ENCODE data around the gene BNIP5.

BNIP5 gene, protein sequence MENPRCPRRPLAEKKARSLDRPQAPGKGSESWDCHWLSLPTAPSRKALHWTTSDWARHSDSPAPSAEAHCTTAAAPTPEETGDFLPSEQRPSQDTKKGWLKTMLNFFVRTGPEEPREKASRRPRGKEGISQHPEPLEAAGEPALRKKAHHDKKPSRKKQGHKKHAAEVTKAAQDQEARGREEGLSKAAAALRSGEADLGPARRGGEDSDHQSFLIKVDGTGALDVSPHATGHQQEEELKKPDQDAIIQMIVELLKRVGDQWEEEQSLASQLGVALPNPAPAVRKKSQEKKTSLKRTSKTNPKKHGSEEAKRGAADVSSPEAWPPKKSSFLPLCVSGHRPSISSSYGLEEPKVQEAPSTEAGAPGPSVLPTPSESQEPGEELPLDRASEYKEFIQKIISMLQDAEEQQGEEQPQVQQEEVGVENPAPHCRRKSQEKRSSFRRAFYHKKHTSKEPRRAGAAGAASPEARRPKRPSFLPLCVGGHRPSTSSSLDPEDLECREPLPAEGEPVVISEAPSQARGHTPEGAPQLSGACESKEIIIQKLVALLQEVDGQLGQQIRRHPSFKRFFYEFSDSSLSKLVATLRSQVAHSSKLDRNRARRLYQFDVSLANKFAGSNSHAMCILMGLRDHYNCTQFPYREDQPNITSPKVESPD

DNA sequence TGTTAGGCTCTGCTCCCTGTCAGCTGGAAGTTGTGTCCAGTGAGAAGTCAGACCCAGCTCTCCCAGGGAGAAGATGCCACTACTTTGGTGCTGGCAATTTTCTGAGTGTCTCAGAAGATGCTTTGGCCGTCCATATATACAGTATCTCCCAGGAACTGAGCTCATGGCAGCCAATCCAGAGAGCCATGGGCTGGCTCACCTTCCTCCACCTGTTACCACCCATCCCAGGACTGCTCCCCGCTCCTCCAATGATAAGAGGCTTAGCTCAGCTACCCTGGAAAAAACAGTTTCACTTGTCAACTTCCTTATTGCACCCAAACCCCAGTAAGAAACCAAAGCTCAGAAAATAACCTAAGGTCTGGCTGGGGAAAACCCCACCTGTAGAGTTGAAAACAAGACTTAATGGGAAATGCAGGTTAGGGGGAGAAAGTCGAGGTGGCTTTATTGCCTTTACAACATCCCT, at the start of gene BNIP5:
BNIP5 (minus strand) TSS at position 110 of the 463 bp plus-strand sequence. CDS start 6,198 bp downstream, outside the sequence.
- POLR2A ChIA-PET: interaction anchor here (0.6 kb wide), 1 partner anchor 207 kb away, joined by 7 read pairs; no protein-coding TSS in a partner anchor
- DNase-seq (ENCODE audit: extremely low spot score): peak; percentile 50
- CTCF ChIA-PET: interaction anchor here (0.7 to 17.7 kb wide), 5 partner anchors 11 to 242 kb away, joined by 3 to 323 read pairs (median 8); no protein-coding TSS in a partner anchor
- TF ChIP-seq, protein P1, sequence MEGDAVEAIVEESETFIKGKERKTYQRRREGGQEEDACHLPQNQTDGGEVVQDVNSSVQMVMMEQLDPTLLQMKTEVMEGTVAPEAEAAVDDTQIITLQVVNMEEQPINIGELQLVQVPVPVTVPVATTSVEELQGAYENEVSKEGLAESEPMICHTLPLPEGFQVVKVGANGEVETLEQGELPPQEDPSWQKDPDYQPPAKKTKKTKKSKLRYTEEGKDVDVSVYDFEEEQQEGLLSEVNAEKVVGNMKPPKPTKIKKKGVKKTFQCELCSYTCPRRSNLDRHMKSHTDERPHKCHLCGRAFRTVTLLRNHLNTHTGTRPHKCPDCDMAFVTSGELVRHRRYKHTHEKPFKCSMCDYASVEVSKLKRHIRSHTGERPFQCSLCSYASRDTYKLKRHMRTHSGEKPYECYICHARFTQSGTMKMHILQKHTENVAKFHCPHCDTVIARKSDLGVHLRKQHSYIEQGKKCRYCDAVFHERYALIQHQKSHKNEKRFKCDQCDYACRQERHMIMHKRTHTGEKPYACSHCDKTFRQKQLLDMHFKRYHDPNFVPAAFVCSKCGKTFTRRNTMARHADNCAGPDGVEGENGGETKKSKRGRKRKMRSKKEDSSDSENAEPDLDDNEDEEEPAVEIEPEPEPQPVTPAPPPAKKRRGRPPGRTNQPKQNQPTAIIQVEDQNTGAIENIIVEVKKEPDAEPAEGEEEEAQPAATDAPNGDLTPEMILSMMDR (IDR thresholded peaks at IDR 0.05; ENCODE audit: control extremely low read depth, extremely low read depth, low read depth, missing control alignments): no peak

DNA sequence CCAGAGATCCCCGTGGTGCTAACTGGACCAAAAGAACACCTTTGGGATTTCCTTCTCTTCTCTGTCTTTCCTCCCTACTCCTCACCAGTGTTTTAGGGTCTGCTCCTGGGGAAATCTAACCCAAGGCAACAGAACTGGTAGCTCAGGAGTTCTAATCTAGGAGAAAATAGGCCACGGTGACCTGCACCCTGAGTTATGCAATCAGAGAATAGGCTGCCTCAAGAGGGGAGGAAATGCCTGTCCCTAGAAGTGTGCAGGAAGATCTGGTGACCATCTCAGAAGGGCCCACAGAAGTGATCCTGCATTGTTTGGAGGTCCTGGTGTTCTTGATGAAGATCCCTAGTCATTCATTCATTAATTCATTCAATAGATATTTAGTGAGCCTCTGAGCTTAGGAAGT, 47.4 kb upstream of the BNIP5 start:
- ChIA-PET CTCF (interaction anchor here (1.0 to 1.6 kb wide), 2 partner anchors 10 to 82 kb away, joined by 3 to 5 read pairs; no protein-coding TSS in a partner anchor), POLR2A (no interaction called here)
- no peak for DNase-seq (ENCODE audit: extremely low spot score)
- TF ChIP-seq, protein P1 (IDR thresholded peaks at IDR 0.05; ENCODE audit: control extremely low read depth, extremely low read depth, low read depth, missing control alignments): no peak

DNA sequence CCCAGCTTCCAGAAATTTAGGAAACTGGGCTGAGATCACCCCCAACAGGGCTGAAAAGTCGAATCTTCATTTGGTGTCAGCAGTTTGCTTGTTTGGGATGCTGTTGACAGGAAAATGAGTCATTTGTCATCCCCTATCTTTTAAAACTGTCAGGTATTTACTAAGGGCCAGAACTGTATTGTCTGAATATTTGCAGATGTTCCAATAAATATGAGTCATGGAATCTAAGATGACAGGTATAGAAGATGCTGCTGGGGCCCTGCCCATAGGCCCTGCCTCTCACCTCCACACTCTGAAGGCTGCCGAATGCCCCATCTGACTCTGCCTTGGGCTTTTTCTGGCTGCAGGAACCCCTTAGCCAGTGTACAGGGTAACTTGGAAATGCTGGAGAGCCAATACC, 46.9 kb upstream of the BNIP5 start:
- CTCF ChIA-PET: interaction anchor here (1.2 to 1.6 kb wide), 2 partner anchors 43 to 81 kb away, joined by 5 to 6 read pairs; no protein-coding TSS in a partner anchor
- POLR2A ChIA-PET: no interaction called here
- no peak for DNase-seq (ENCODE audit: extremely low spot score)

DNA sequence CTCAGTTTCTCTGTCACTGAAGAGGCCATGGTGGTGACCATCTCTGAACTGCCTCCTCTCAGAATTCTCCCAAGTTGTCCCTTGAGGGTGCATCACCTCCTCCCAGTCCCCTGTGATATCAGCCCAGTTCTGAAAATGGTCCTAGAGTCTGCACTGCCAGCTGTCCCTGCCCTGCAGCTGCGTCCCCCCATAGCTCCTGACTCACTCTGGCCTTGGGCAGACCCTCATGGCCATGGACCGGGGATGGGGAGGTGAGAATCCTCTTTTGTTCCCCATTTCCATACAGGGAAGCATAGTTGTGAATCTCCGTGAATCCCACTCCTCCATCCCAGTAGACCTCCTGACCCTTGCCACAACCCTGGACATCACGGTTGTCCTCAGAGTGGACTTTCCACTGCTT, 46.3 kb upstream of the BNIP5 start:
- TF ChIP-seq, protein P1 (IDR thresholded peaks at IDR 0.05; ENCODE audit: control extremely low read depth, extremely low read depth, low read depth, missing control alignments): no peak
- DNase-seq (ENCODE audit: extremely low spot score): no peak
- ChIA-PET CTCF (interaction anchor here (1.1 to 4.6 kb wide), 5 partner anchors 12 to 81 kb away, joined by 3 to 29 read pairs (median 5); no protein-coding TSS in a partner anchor), POLR2A (no interaction called here)

More for the DNA sequence above, 46.9 kb upstream of the BNIP5 start:
- TF ChIP-seq, protein P1 (IDR thresholded peaks at IDR 0.05; ENCODE audit: control extremely low read depth, extremely low read depth, low read depth, missing control alignments): no peak

DNA sequence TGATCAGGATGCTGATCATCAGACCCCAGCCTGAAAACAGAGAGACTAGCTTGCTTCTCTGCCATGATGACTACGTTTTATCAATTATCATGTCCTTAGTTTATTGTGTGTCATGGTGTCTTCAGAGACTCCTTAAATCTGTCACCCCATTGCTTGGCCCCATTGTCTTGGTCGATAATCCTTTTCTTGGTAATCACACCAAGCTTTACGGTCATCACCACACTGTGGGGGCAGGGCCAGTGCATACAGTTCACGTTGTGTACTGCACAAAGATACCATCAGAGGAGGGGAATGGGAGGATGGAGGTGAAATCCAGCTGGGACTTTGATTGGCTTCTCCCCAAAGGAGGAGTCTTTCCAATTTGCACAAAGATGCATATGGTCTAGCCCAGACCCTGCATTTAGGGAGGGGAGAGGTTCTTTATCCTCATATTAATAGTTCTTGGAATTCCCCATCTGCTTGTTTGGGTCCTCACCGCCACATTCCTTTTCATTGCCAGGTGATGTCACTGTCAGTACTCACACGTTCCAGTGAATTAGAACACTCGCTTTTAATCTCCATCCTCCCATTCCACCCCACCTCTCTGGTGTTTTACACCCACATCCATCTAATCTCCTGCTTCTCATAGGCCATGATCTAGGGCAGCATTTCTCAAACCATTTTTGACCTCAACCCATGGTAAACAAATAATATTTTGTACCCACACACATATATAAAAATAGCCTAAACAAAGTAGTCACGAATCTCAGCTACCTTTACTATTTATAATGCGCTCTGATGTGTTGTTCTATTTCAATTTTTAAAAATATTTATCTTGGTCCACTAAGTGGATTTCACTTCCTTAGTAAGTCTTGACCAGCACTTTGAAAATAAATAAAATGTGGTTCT, 45.1 kb upstream of the BNIP5 start:
- CTCF ChIA-PET: interaction anchor here (1.1 to 4.6 kb wide), 8 partner anchors 10 to 287 kb away, joined by 3 to 29 read pairs (median 5); no protein-coding TSS in a partner anchor

More for the DNA sequence above, 45.1 kb upstream of the BNIP5 start:
- TF ChIP-seq, protein P1 (IDR thresholded peaks at IDR 0.05; ENCODE audit: control extremely low read depth, extremely low read depth, low read depth, missing control alignments): no peak
- DNase-seq (ENCODE audit: extremely low spot score): no peak
- POLR2A ChIA-PET: no interaction called here
